GM12892 (cell line): ENCODE measurements around the gene PTPRN2.

ENCODE experiments used
- DNase-seq: peaks from one replicate; pipeline ENCODE4 v3.0.0; 2011; ENCODE audit not compliant: insufficient read length
- FAIRE-seq: peaks from 2 replicates; lab custom pipeline; 2011; peaks lifted over from hg19 to GRCh38; lab: Jason Lieb, UNC
- POLR2A ChIP-seq: IDR thresholded peaks from 2 replicates; pipeline ENCODE4 v1.6.1; 2011; ENCODE audit warnings: low read depth, low read length, control low read depth
- POLR2AphosphoS5 ChIP-seq: IDR thresholded peaks from 2 replicates; pipeline ENCODE4 v1.6.1; 2011; ENCODE audit warnings: low read depth, low read length, control low read depth
- TAF1 ChIP-seq: IDR thresholded peaks from 2 replicates; pipeline ENCODE4 v1.6.1; 2011; ENCODE audit warnings: low read depth, mild to moderate bottlenecking, control low read depth, low read length, borderline replicate concordance

Gene PTPRN2

GRCh38 chr7:157837561-157837960 lies 750.1 kb downstream of the PTPRN2 start:
- no peak for DNase-seq
- no peak for FAIRE-seq

DNA sequence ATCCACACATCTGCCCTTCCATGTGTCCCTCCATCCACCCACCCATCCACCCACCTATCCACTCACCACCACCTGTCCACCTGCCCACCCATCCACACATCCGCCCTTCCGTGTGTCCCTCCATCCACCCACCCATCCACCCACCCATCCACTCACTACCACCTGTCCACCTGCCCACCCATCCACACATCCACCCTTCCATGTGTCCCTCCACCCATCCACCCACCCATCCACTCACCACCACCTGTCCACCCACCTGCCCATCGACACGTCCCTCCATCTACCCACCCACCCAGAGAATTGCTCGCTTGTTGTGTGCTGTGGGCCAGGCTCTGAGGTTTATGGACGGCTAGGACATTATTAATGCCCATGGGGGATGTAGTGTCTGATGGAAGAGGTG lies 750.6 kb downstream of the PTPRN2 start:
- no peak for TF ChIP-seq POLR2AphosphoS5
- no peak for TF ChIP-seq TAF1
- TF ChIP-seq POLR2A: no peak
- DNase-seq (no peak), FAIRE-seq (no peak)

More at GRCh38 chr7:157837561-157837960, 750.1 kb downstream of the PTPRN2 start:
- no peak for TF ChIP-seq POLR2A
- TF ChIP-seq POLR2AphosphoS5: no peak
- TF ChIP-seq TAF1: no peak

- FAIRE-seq: no peak
- no peak for TF ChIP-seq POLR2A
- TF ChIP-seq TAF1: no peak
- no peak for TF ChIP-seq POLR2AphosphoS5
- no peak for DNase-seq
Observed at GRCh38 chr7:157834501-157835163, 753.0 kb downstream of the PTPRN2 start.

DNA sequence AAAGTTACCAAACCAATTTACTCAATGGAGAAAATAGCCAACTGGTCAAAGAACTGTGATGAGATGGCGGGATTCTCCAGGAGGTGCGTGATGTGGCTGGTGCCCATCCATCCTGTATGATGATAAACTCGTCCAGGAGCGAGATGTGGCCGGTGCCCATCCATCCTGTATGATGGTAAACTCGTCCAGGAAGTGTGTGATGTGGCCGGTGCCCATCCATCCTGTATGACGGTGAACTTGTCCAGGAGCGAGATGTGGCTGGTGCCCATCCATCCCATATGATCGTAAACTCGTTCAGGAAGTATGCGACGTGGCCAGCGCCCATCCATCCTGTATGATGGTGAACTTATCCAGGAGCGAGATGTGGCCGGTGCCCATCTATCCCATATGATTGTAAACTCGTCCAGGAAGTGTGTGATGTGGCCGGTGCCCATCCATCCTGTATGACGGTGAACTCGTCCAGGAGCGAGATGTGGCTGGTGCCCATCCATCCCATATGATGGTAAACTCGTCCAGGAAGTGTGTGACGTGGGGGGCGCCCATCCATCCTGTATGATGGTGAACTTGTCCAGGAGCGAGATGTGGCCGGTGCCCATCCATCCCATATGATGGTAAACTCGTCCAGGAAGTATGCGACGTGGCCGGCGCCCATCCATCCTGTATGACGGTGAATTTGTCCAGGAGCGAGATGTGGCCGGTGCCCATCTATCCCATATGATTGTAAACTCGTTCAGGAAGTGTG lies 754.6 kb downstream of the PTPRN2 start:
- DNase-seq: no peak
- TF ChIP-seq POLR2AphosphoS5 (no peak), POLR2A (no peak), TAF1 (no peak)
- FAIRE-seq: no peak

- no peak for FAIRE-seq
- no peak for DNase-seq
- TF ChIP-seq POLR2A: no peak
- no peak for TF ChIP-seq TAF1
- no peak for TF ChIP-seq POLR2AphosphoS5
Observed at GRCh38 chr7:157832421-157832820, 755.2 kb downstream of the PTPRN2 start.

- no peak for TF ChIP-seq TAF1
- no peak for TF ChIP-seq POLR2AphosphoS5
- TF ChIP-seq POLR2A: no peak
- FAIRE-seq (no peak), DNase-seq (no peak)
Observed at GRCh38 chr7:157832006-157832405, 755.6 kb downstream of the PTPRN2 start.

GRCh38 chr7:157831143-157831905 lies 756.3 kb downstream of the PTPRN2 start:
- TF ChIP-seq POLR2AphosphoS5 (no peak), POLR2A (no peak), TAF1 (no peak)
- DNase-seq (no peak), FAIRE-seq (no peak)

- no peak for FAIRE-seq
- TF ChIP-seq POLR2AphosphoS5 (no peak), TAF1 (no peak), POLR2A (no peak)
- DNase-seq: no peak
Observed at GRCh38 chr7:157830331-157830730, 757.3 kb downstream of the PTPRN2 start.

GRCh38 chr7:157829491-157829890 lies 758.1 kb downstream of the PTPRN2 start:
- no peak for TF ChIP-seq TAF1
- no peak for TF ChIP-seq POLR2A
- no peak for DNase-seq
- FAIRE-seq: no peak

GRCh38 chr7:157828881-157829280 lies 758.7 kb downstream of the PTPRN2 start:
- no peak for DNase-seq
- TF ChIP-seq POLR2A: no peak
- no peak for TF ChIP-seq TAF1
- TF ChIP-seq POLR2AphosphoS5: no peak
- no peak for FAIRE-seq

- DNase-seq (no peak), FAIRE-seq (no peak)
- TF ChIP-seq TAF1 (no peak), POLR2A (no peak), POLR2AphosphoS5 (no peak)
Observed at GRCh38 chr7:157828190-157828589, 759.4 kb downstream of the PTPRN2 start.

DNA sequence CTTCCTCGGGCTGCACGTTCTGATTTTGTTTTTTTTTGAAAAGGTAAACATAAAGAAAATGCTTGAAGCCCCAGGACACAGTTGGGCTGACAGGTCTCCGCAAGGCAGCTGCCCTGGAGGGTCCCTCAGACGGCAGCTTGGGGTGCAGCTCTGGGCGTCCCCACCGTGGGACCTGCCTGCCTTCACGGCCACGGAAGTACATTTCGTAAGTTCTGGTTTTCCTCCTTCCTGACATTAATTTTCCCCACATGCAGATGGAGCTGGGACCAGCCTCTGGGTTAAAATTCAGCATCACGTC lies 759.8 kb downstream of the PTPRN2 start:
- no peak for DNase-seq
- TF ChIP-seq POLR2AphosphoS5: no peak
- no peak for TF ChIP-seq TAF1
- no peak for TF ChIP-seq POLR2A
- no peak for FAIRE-seq
